K562 (cell line): Measurements from ENCODE around the gene SENP7. TPM values are rescaled to one million over a fixed set of nuclear protein-coding genes. Genes with fewer than 3 reads are reported as not detected.

Experiments
- ATAC-seq: fragments of 200-7000 bp; cut with Tn5 transposase; 3 replicates; pipeline ENCODE4 v1.9.1; 2020; ENCODE audit warnings: moderate library complexity
- BruUV-seq: library from RNA; stranded (reverse); fragments of 400-500 nt; replicated peaks from 2 replicates; lab custom pipeline; 2021; lab: Mats Ljungman, UMichigan
- CTCF ChIA-PET: fragments of 300-600 bp; formaldehyde crosslinking; extraction: SDS; loops from one replicate; lab custom pipeline; 2021; ENCODE audit warnings: low intra/inter-chr PET ratio; lab: Yijun Ruan, JAX
- POLR2A ChIA-PET: fragments of 300-600, 350-650 bp; sonication (Branson Sonifier 250); formaldehyde crosslinking; extraction: SDS; loops from one replicate; lab custom pipeline; 2021; ENCODE audit warnings: antibody characterized with exemption, inconsistent platforms; lab: Yijun Ruan, JAX
- DNase-seq, 4 experiments: peaks; one replicate each; pipeline versions ENCODE4 v3.0.0 to v3.0.0-alpha.2; 2011 to 2018; ENCODE audit warnings: low spot score in 3 of 4, mixed read lengths in 3 of 4; ENCODE audit errors: extremely low read depth in 1 of 4
- FAIRE-seq: peaks from 2 replicates; lab custom pipeline; 2011; peaks lifted over from hg19 to GRCh38; lab: Jason Lieb, UNC
- H2AFZ ChIP-seq: 2 replicates; pipeline ENCODE4 v1.6.0; 2011; ENCODE audit warnings: low read depth, low read length, control low read depth, inconsistent platforms
- H3K27ac ChIP-seq: fragments of 200-600 bp; 3 replicates; pipeline ENCODE4 v1.8.0; 2011; ENCODE audit warnings: low read depth, mild to moderate bottlenecking, control low read depth, inconsistent platforms, low read length, moderate library complexity, mixed read lengths; ENCODE audit errors: extremely low read depth
- H3K27me3 ChIP-seq, 2 experiments: fragments of 300-600 bp in 1 of 2; 2 replicates in 1 of 2; 3 replicates in 1 of 2; pipeline versions ENCODE4 v1.6.0 to v1.8.0; 2011; ENCODE audit warnings: inconsistent platforms in 2 of 2, low read length in 2 of 2, mild to moderate bottlenecking in 1 of 2, mixed read lengths in 1 of 2, moderate library complexity in 1 of 2; ENCODE audit not compliant: control insufficient read depth in 2 of 2, insufficient read depth in 2 of 2
- H3K36me3 ChIP-seq: fragments of 300-600 bp; 3 replicates; pipeline ENCODE4 v1.8.0; 2011; ENCODE audit warnings: mild to moderate bottlenecking, low read length, inconsistent platforms; ENCODE audit not compliant: control insufficient read depth, insufficient read depth
- H3K4me1 ChIP-seq, 2 experiments: fragments of 200-600 bp in 1 of 2; replicated peaks in 1 of 2; 2 replicates in 1 of 2; 3 replicates in 1 of 2; pipeline versions ENCODE4 v1.5.1 to v1.8.0; 2011; ENCODE audit warnings: inconsistent platforms in 2 of 2, low read length in 2 of 2, mild to moderate bottlenecking in 1 of 2, mixed read lengths in 1 of 2, moderate library complexity in 1 of 2; ENCODE audit not compliant: control insufficient read depth in 2 of 2, insufficient read depth in 2 of 2
- H3K4me2 ChIP-seq: 2 replicates; pipeline ENCODE4 v1.6.1; 2011; ENCODE audit warnings: low read length, control low read depth, inconsistent platforms, mixed read lengths; ENCODE audit not compliant: insufficient read depth
- H3K4me3 ChIP-seq: fragments of 200-600 bp; sonication (generic), shearing (Covaris generic); 2 replicates; pipeline ENCODE4 v1.5.1; 2016; ENCODE audit warnings: control low read depth, inconsistent platforms
- H3K79me2 ChIP-seq: fragments of 200-600 bp; 3 replicates; pipeline ENCODE4 v1.8.0; 2011; ENCODE audit warnings: low read length, inconsistent platforms; ENCODE audit not compliant: control insufficient read depth, insufficient read depth
- H3K9ac ChIP-seq, 2 experiments: 2 replicates each; pipeline versions ENCODE4 v1.6.0 to v1.6.1; 2011; ENCODE audit warnings: low read depth in 2 of 2, low read length in 2 of 2, control low read depth in 1 of 2, inconsistent platforms in 1 of 2, mild to moderate bottlenecking in 1 of 2, mixed read lengths in 1 of 2; ENCODE audit not compliant: insufficient read depth in 1 of 2
- H3K9me1 ChIP-seq: one replicate; pipeline ENCODE4 v1.6.0; 2011; ENCODE audit warnings: inconsistent platforms, mild to moderate bottlenecking, low read length, moderate library complexity; ENCODE audit not compliant: control insufficient read depth, insufficient read depth
- H3K9me3 ChIP-seq: replicated peaks from 2 replicates; pipeline ENCODE4 v1.5.1; 2011; ENCODE audit warnings: low read depth, low read length, inconsistent platforms; ENCODE audit not compliant: control insufficient read depth, insufficient read depth
- H4K20me1 ChIP-seq: replicated peaks from 2 replicates; pipeline ENCODE4 v1.6.1; 2011; ENCODE audit warnings: low read length, inconsistent platforms, mixed read lengths; ENCODE audit not compliant: control insufficient read depth, insufficient read depth
- CHD1 ChIP-seq: fragments of 200-600 bp; sonication (generic); IDR thresholded peaks from one replicate; pipeline ENCODE4 v1.6.1; 2012; ENCODE audit warnings: mild to moderate bottlenecking, moderate library complexity, low read length, inconsistent platforms
- DLX4 ChIP-seq: fragments of 250-450 bp; sonication (Bioruptor Pico); IDR thresholded peaks from 2 replicates; pipeline ENCODE4 v1.6.1; 2021; ENCODE audit warnings: mild to moderate bottlenecking
- ETS2 ChIP-seq: IDR thresholded peaks from 2 replicates; pipeline ENCODE4 v1.6.1; 2016; ENCODE audit warnings: borderline replicate concordance, missing genetic modification characterization, mild to moderate bottlenecking, moderate library complexity, missing compliant biosample characterization; ENCODE audit not compliant: poor library complexity, severe bottlenecking
- HDAC2 ChIP-seq: fragments of 450-650 bp; IDR thresholded peaks from 2 replicates; pipeline ENCODE4 v1.6.1; 2016; ENCODE audit warnings: mild to moderate bottlenecking
- MYC ChIP-seq, 2 experiments: fragments of 250-450 bp in 1 of 2; sonication (Bioruptor Pico) in 1 of 2; IDR thresholded peaks; 2 replicates each; pipeline versions ENCODE4 v1.5.1 to v1.6.1; 2012 to 2021; ENCODE audit warnings: low read depth in 2 of 2, borderline replicate concordance in 1 of 2, improper control_type of control experiment in 1 of 2, low read length in 1 of 2, mild to moderate bottlenecking in 1 of 2, moderate library complexity in 1 of 2
- PHB ChIP-seq: fragments of 250-450 bp; sonication (Bioruptor Pico); IDR thresholded peaks from 2 replicates; pipeline ENCODE4 v1.5.0; 2021
- ZBTB1 ChIP-seq: sonication (generic); formaldehyde crosslinking; IDR thresholded peaks from 2 replicates; pipeline ENCODE4 v1.8.1; 2023; ENCODE audit warnings: missing genetic modification reagents, low read depth, mild to moderate bottlenecking, borderline replicate concordance
- WGBS: fragments of 100-300 bp; shearing (Covaris generic); methylation state at CpG from one replicate; pipeline ENCODE4 v1.1.6; 2016; ENCODE audit warnings: low coverage, mixed read lengths; ENCODE audit not compliant: insufficient coverage; ENCODE audit errors: missing lambda C conversion rate; 5-methylcytosine and 5-hydroxymethylcytosine counted together
- in situ Hi-C: fragments of 300-500 bp; cut with MboI; formaldehyde crosslinking; loops from 4 replicates; pipeline ENCODE4 v1.15.0; 2018; ENCODE audit warnings: inconsistent platforms, mixed read lengths
- intact Hi-C: fragments of 100-400 bp; cut with micrococcal nuclease; formaldehyde crosslinking; loops from 2 replicates; pipeline ENCODE4 v1.14.2; 2022
- polyA plus RNA-seq, 8 experiments: library from polyadenylated mRNA; depleted of rRNA in 4 of 8; stranded (reverse) in 5 of 8; unstranded in 3 of 8; fragments of >200 nt; fragmentation: Nextera tagmentation in 2 of 8; fragmentation: Illumina TruSeq in 1 of 8; extraction: Ambion mirVana in 2 of 8; extraction: Trizol in 1 of 8; gene quantifications; 2 replicates each; pipeline versions ENCODE4 v1.2.1 to v1.2.3, GENCODE V29; 2011 to 2014; ENCODE audit warnings: inconsistent platforms in 1 of 8, missing spikeins in 1 of 8
- total RNA-seq, 7 experiments: library from RNA; depleted of rRNA in 6 of 7; stranded (reverse); fragments of >200 nt in 6 of 7; fragmentation: Illumina TruSeq in 2 of 7; extraction: Trizol in 2 of 7; gene quantifications; 2 replicates each; pipeline versions ENCODE4 v1.2.1 to v1.2.3, GENCODE V29; 2011 to 2021; ENCODE audit warnings: low replicate concordance in 1 of 7

Gene SENP7
- total and polyA plus RNA-seq, 9 of the 15 experiments (the other 6 are each of a cell fraction or from before 2014, with no cell fraction given): 4.1 to 21.9 (median 10.7) TPM

GRCh38 chr3:101458387-101458786, 54.6 kb downstream of the SENP7 start:
- Histone ChIP-seq H3K9ac (no peak overlapping the region), H3K27ac (no peak overlapping the region), H3K4me3 (no peak overlapping the region), H3K79me2 (peaks cover 36% of the 10 kb centered on the region), H3K9me1 (no peaks in the 10 kb centered on the region), H3K27me3 (no peaks in the 10 kb centered on the region), H4K20me1 (no peaks in the 10 kb centered on the region), H3K4me1 (peaks cover 0 to 4% of the 10 kb centered on the region in 2 experiments; a peak in 2 of 5 replicates), H3K4me2 (no peak overlapping the region), H2AFZ (no peak overlapping the region), H3K9me3 (no peaks in the 10 kb centered on the region), H3K36me3 (peaks cover 15% of the 10 kb centered on the region; the same call in 2 of the 3 replicates)
- no peak for ATAC-seq
- CTCF ChIA-PET: no interaction called here
- no peak for FAIRE-seq
- in situ Hi-C loops (no loop called here), intact Hi-C loops (no loop called here)
- BruUV-seq: no TSS peak
- POLR2A ChIA-PET: no interaction called here
- TF ChIP-seq ZBTB1 (CRISPR knock-in tag) (no peak), ETS2 (tag) (no peak), CHD1 (no peak), HDAC2 (no peak)
- WGBS: 53% methylated on average over 2 of the region's 2 CpGs
- no peak for DNase-seq

GRCh38 chr3:101454629-101455028, 58.4 kb downstream of the SENP7 start:
- Histone ChIP-seq H3K4me1 (no peaks in the 10 kb centered on the region; a peak in 1 of 5 replicates), H3K9me3 (no peaks in the 10 kb centered on the region), H3K9ac (no peak overlapping the region), H3K4me2 (no peak overlapping the region), H3K36me3 (peaks cover 15% of the 10 kb centered on the region; the same call in 2 of the 3 replicates), H4K20me1 (no peaks in the 10 kb centered on the region), H3K4me3 (no peak overlapping the region), H2AFZ (no peak overlapping the region), H3K27ac (no peak overlapping the region), H3K9me1 (no peaks in the 10 kb centered on the region), H3K27me3 (no peaks in the 10 kb centered on the region), H3K79me2 (peaks cover 8% of the 10 kb centered on the region; the same call in 2 of the 3 replicates)
- ChIA-PET CTCF (no interaction called here), POLR2A (interaction anchor here (0.7 kb wide), 1 partner anchor 28 kb away, joined by 3 read pairs; no protein-coding TSS in a partner anchor)
- intact Hi-C loops: no loop called here
- in situ Hi-C loops: no loop called here
- TF ChIP-seq DLX4: no peak
- TF ChIP-seq PHB (CRISPR knock-in tag): no peak
- TF ChIP-seq MYC (IDR thresholded peaks at IDR 0.05; ENCODE audit: low read depth, low read length): no peak
- TF ChIP-seq MYC (CRISPR knock-in tag; IDR thresholded peaks at IDR 0.05; ENCODE audit: borderline replicate concordance, low read depth): no peak
- DNase-seq (no peak), FAIRE-seq (peak; percentile 51), ATAC-seq (no peak)
- BruUV-seq: no TSS peak
